SH-SY5Y (cell line): ENCODE data around the gene PDGFA.

Experiments used
- GATA2 ChIP-seq: IDR thresholded peaks from 2 replicates; pipeline ENCODE4 v1.6.1; 2011; ENCODE audit warnings: mild to moderate bottlenecking, low read depth, low read length
- GATA3 ChIP-seq: IDR thresholded peaks from 2 replicates; pipeline ENCODE4 v1.6.1; 2011; ENCODE audit warnings: low read depth, mild to moderate bottlenecking, low read length, moderate library complexity

Gene PDGFA

GRCh38 chr7:518630-519483, 789 bp downstream of the PDGFA start:
- TF ChIP-seq GATA3 (no peak), GATA2 (no peak)

- TF ChIP-seq GATA3 = no peak
- no peak for TF ChIP-seq GATA2
Observed at GRCh38 chr7:517774-518629, 1.6 kb downstream of the PDGFA start.

GRCh38 chr7:516606-517456, 2.8 kb downstream of the PDGFA start:
- no peak for TF ChIP-seq GATA2
- TF ChIP-seq GATA3 = no peak

- TF ChIP-seq GATA3 (no peak), GATA2 (peak; percentile 19; the same call in 1 of the 2 replicates)
Observed at GRCh38 chr7:516216-516605, 3.4 kb downstream of the PDGFA start.

GRCh38 chr7:515628-516027, 4.0 kb downstream of the PDGFA start:
- no peak for TF ChIP-seq GATA3
- TF ChIP-seq GATA2 = no peak

GRCh38 chr7:514651-515598, 4.7 kb downstream of the PDGFA start:
- TF ChIP-seq GATA3 (no peak), GATA2 (no peak)

- no peak for TF ChIP-seq GATA2
- no peak for TF ChIP-seq GATA3
Observed at GRCh38 chr7:514242-514641, 5.4 kb downstream of the PDGFA start.

GRCh38 chr7:513521-514166, 6.0 kb downstream of the PDGFA start:
- TF ChIP-seq GATA2 (no peak), GATA3 (no peak)

GRCh38 chr7:512541-513311, 6.9 kb downstream of the PDGFA start:
- TF ChIP-seq GATA2 = no peak

GRCh38 chr7:512146-512510, 7.5 kb downstream of the PDGFA start:
- TF ChIP-seq GATA3 (no peak), GATA2 (no peak)

- TF ChIP-seq GATA3 (no peak), GATA2 (no peak)
Observed at GRCh38 chr7:511476-512145, 8.0 kb downstream of the PDGFA start.

GRCh38 chr7:510782-511281, 8.8 kb downstream of the PDGFA start:
- TF ChIP-seq GATA3 (no peak), GATA2 (no peak)
